ENCODE measurements around the gene NIPA2.

NIPA2 gene

GRCh38 chr15:22823495-22824128, 14.9 kb upstream of the NIPA2 start:
- TF ChIP-seq BHLHE40 (IDR thresholded peaks at IDR 0.05; ENCODE audit: borderline replicate concordance) (no peak), ARNT (IDR thresholded peaks at IDR 0.05) (no peak), SUZ12 (IDR thresholded peaks at IDR 0.05) (no peak), TARDBP (IDR thresholded peaks at IDR 0.05) (no peak), FOXK2 (IDR thresholded peaks at IDR 0.05) (no peak), L3MBTL2 (conservative IDR thresholded peaks at IDR 0.05) (no peak), ZNF384 (IDR thresholded peaks at IDR 0.05) (no peak), ELF4 (IDR thresholded peaks at IDR 0.05) (no peak), CTBP1 (IDR thresholded peaks at IDR 0.05; ENCODE audit: borderline replicate concordance) (no peak), SP1 (IDR thresholded peaks at IDR 0.05) (no peak), HDGF (IDR thresholded peaks at IDR 0.05; ENCODE audit: borderline replicate concordance) (no peak), PKNOX1 (IDR thresholded peaks at IDR 0.05) (no peak), FOXM1 (IDR thresholded peaks at IDR 0.05; ENCODE audit: borderline replicate concordance) (no peak), NFRKB (IDR thresholded peaks at IDR 0.05) (no peak), FOXA1 (IDR thresholded peaks at IDR 0.05) (no peak), LEF1 (IDR thresholded peaks at IDR 0.05; ENCODE audit: borderline replicate concordance) (no peak)
- ChIA-PET POLR2A (no interaction called here), CTCF (no interaction called here)
- DNase-seq (ENCODE audit: extremely low spot score), result no peak

GRCh38 chr15:22827125-22827524, 11.3 kb upstream of the NIPA2 start:
- CTCF ChIA-PET, result no interaction called here
- DNase-seq (ENCODE audit: extremely low spot score), result no peak
- POLR2A ChIA-PET, result no interaction called here
- TF ChIP-seq ELF4 (IDR thresholded peaks at IDR 0.05), result no peak
- no peak for TF ChIP-seq FOXM1 (IDR thresholded peaks at IDR 0.05; ENCODE audit: borderline replicate concordance)
- TF ChIP-seq ZNF384 (IDR thresholded peaks at IDR 0.05), result no peak
- no peak for TF ChIP-seq L3MBTL2 (conservative IDR thresholded peaks at IDR 0.05)
- no peak for TF ChIP-seq CTBP1 (IDR thresholded peaks at IDR 0.05; ENCODE audit: borderline replicate concordance)
- TF ChIP-seq SUZ12 (IDR thresholded peaks at IDR 0.05), result no peak
- TF ChIP-seq FOXK2 (IDR thresholded peaks at IDR 0.05), result no peak
- TF ChIP-seq NFRKB (IDR thresholded peaks at IDR 0.05), result no peak
- no peak for TF ChIP-seq FOXA1 (IDR thresholded peaks at IDR 0.05)
- no peak for TF ChIP-seq ARNT (IDR thresholded peaks at IDR 0.05)
- TF ChIP-seq HDGF (IDR thresholded peaks at IDR 0.05; ENCODE audit: borderline replicate concordance), result no peak
- TF ChIP-seq SP1 (IDR thresholded peaks at IDR 0.05), result no peak
- no peak for TF ChIP-seq TARDBP (IDR thresholded peaks at IDR 0.05)
- TF ChIP-seq LEF1 (IDR thresholded peaks at IDR 0.05; ENCODE audit: borderline replicate concordance), result no peak
- TF ChIP-seq PKNOX1 (IDR thresholded peaks at IDR 0.05), result no peak
- no peak for TF ChIP-seq BHLHE40 (IDR thresholded peaks at IDR 0.05; ENCODE audit: borderline replicate concordance)

- ChIA-PET POLR2A (no interaction called here), CTCF (no interaction called here)
- TF ChIP-seq TARDBP (IDR thresholded peaks at IDR 0.05) (no peak), ZNF384 (IDR thresholded peaks at IDR 0.05) (no peak), PKNOX1 (IDR thresholded peaks at IDR 0.05) (no peak), BHLHE40 (IDR thresholded peaks at IDR 0.05; ENCODE audit: borderline replicate concordance) (no peak), FOXA1 (IDR thresholded peaks at IDR 0.05) (no peak), FOXK2 (IDR thresholded peaks at IDR 0.05) (no peak), HDGF (IDR thresholded peaks at IDR 0.05; ENCODE audit: borderline replicate concordance) (no peak), SUZ12 (IDR thresholded peaks at IDR 0.05) (no peak), LEF1 (IDR thresholded peaks at IDR 0.05; ENCODE audit: borderline replicate concordance) (no peak), CTBP1 (IDR thresholded peaks at IDR 0.05; ENCODE audit: borderline replicate concordance) (no peak), ELF4 (IDR thresholded peaks at IDR 0.05) (no peak), ARNT (IDR thresholded peaks at IDR 0.05) (no peak), NFRKB (IDR thresholded peaks at IDR 0.05) (no peak), SP1 (IDR thresholded peaks at IDR 0.05) (no peak), FOXM1 (IDR thresholded peaks at IDR 0.05; ENCODE audit: borderline replicate concordance) (no peak), L3MBTL2 (conservative IDR thresholded peaks at IDR 0.05) (no peak)
- DNase-seq (ENCODE audit: extremely low spot score), result no peak
These were observed 7.0 kb upstream of the NIPA2 start for GRCh38 chr15:22831473-22831872.

GRCh38 chr15:22839046-22839695, 705 bp downstream of the NIPA2 start:
- DNase-seq (ENCODE audit: extremely low spot score), result no peak
- ChIA-PET POLR2A (no interaction called here), CTCF (no interaction called here)
- no peak for TF ChIP-seq HDGF (IDR thresholded peaks at IDR 0.05; ENCODE audit: borderline replicate concordance)
- no peak for TF ChIP-seq BHLHE40 (IDR thresholded peaks at IDR 0.05; ENCODE audit: borderline replicate concordance)
- TF ChIP-seq SUZ12 (IDR thresholded peaks at IDR 0.05), result no peak
- no peak for TF ChIP-seq NFRKB (IDR thresholded peaks at IDR 0.05)
- TF ChIP-seq SP1 (IDR thresholded peaks at IDR 0.05), result no peak
- no peak for TF ChIP-seq FOXK2 (IDR thresholded peaks at IDR 0.05)
- no peak for TF ChIP-seq LEF1 (IDR thresholded peaks at IDR 0.05; ENCODE audit: borderline replicate concordance)
- TF ChIP-seq ARNT (IDR thresholded peaks at IDR 0.05), result no peak
- TF ChIP-seq ELF4 (IDR thresholded peaks at IDR 0.05), result no peak
- TF ChIP-seq L3MBTL2 (conservative IDR thresholded peaks at IDR 0.05), result no peak
- no peak for TF ChIP-seq FOXM1 (IDR thresholded peaks at IDR 0.05; ENCODE audit: borderline replicate concordance)
- no peak for TF ChIP-seq CTBP1 (IDR thresholded peaks at IDR 0.05; ENCODE audit: borderline replicate concordance)
- no peak for TF ChIP-seq PKNOX1 (IDR thresholded peaks at IDR 0.05)
- TF ChIP-seq ZNF384 (IDR thresholded peaks at IDR 0.05), result no peak
- no peak for TF ChIP-seq TARDBP (IDR thresholded peaks at IDR 0.05)
- no peak for TF ChIP-seq FOXA1 (IDR thresholded peaks at IDR 0.05)
